CD4-positive, alpha-beta T cell treated with Interleukin-4 for 1 hour (primary cell): Measurements from ENCODE around the gene CXCL8.

Source experiments
- DNase-seq, 2 donors: peaks; one replicate each; pipeline ENCODE4 v3.0.0-alpha.2; 2020 to 2022

The CXCL8 gene

DNA sequence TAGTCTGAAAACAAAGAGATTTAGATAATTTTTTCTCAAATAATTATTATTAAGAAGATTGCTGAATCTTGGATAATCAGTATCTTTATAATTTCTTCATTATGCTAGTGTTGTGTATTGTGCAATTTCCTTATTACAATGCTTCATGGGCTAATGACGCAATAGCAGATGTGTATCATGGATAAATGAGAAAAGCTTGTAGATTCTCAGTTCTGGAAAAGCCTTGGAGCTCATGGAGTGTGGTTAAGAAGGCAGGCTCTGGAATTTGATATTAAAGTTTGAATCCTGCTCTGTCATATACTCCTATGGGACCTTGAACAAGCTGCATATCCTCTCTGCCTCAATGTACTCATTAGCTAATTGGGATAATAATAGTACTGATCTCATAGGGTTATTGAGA, 18.9 kb upstream of the CXCL8 start:
- no peak for DNase-seq

DNA sequence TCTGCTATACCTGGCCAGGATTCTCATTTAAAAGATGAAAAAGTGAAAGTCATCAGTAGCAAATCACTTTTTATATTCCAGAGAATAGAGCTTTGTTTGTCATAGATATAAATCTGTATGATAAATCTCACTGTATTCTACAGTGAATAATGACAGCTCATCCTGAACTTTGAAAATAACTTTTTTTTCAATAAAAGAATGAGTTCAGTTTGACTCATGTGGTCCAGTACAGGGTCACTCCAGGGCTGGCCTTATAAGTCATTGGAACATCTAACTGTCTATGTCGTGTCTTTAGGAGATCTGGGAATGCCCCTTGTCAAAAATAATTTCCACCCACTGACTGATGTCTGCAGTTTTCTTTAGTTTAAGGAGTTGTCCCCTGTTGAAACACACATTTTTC, 18.5 kb upstream of the CXCL8 start:
- no peak for DNase-seq

DNA sequence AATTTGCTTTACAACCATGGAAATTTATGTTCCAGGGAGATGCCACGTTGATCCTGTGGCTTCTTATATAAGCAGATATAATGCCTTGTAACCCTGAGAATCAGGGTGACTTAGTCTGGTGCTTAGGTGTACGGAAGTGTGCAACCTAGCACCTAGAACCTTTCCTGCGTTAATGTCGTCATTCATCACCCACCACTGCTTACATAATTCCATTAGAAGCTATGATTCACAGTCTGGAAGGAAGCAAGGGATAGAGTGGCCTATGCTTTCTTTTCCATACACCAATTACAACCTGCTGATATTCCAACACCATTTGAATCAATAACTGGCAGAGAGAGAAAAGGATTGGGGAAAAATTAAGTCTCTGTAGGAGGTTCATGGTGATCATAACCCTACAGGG, 17.3 kb upstream of the CXCL8 start:
- no peak for DNase-seq

DNA sequence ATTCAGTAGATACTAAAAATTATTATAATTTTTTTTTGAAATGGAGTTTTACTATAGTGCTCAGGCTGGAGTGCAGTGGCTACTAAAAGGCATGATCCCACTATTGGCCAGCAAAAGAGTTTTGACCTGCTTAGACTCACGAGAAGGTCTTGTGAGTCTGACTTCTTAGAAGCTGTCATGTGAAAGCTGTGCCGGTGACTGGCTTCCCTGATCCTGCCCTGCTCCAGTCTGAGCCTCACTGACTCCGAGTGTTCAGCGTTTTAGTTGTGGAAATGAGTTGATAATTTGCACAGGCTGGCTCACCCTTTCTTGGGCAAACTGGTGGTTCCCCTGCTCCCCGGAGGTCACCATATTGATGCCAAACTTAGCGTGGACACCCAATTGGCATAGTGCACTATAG, 16.4 kb upstream of the CXCL8 start:
- no peak for DNase-seq

DNA sequence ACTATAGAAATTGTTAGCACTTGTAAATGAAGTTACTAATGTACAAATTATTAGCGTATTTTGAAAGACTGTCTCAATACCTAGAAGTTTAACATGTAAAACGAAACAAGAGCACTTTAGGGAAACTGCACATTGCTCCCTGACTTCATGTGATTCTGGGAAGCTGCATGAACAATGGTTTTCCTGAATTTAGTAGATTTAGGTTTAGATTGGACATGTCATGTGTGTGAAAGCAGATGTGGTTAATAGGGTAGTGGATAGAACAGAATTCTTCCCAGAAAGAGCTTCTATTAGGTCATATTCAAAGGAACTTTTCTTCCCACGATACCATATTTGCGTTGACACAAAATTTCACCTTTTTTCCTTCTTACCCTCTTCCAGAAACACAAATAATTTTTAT, 14.9 kb upstream of the CXCL8 start:
- DNase-seq, result no peak

DNA sequence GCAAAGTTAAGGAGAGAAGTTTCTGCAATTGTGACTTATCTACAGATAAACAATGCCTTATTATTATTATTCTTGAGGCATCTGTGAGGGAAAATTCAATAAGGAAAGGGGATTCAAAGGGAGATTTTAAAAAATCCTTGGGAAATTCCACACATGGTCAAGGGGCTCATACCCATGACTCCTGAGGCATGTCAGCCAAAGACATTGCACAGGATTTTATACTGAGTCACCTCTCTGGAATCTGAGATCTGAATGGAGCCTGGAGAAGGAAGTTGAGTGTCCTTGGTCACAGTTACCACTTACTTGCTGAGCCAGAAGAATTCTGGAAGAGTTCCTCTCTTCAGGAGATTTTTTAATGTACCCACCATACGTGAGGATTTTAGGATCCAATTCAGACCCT, 14.4 kb upstream of the CXCL8 start:
- no peak for DNase-seq

DNA sequence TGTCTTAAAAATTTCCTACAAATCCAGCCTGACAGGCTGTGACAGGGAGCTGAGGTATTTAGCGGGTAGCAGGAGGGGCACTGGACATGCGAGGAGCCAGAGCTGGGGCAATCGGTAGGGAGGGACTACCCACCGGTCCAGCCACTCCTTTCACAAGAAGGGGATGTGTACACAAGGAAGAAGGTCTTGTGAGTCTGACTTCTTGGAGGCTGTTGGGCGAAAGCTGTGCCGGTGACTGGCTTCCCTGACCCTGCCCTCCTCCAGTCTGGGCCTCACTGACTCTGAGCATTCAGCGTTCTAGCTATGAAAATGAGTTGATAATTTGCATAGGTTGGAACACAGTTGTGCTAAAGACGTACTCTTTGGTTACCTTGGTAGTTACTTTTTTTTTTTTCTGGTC, 12.7 kb upstream of the CXCL8 start:
- no peak for DNase-seq

DNA sequence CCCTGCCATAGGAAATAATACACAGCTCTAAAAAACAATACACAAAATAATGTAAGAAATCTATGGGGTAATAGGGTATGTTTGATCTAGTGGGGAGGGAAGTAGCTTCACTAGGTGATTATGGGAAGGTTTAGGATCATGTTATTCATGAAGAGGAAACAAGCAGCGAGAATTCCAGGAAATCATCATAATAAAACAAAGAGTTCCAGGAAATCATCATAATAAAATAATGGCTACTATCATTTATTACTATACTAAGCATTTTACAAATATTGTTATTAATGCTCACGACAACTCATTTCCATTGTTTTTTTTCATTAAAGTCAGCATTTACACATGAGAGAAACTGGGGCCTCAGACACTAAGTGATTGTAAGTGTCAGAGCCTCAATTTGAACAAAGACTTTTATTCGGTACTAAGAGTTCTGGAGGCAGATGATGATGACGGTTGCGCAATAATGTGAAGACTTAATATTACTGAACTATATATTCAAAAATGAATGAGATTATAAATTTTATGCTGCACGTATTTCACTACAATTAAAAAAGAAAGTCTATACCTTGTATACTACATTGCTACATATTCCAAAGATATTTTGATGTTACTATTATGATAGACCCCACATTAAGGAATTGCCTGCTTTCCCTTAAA, 12.2 kb upstream of the CXCL8 start:
- no peak for DNase-seq

DNA sequence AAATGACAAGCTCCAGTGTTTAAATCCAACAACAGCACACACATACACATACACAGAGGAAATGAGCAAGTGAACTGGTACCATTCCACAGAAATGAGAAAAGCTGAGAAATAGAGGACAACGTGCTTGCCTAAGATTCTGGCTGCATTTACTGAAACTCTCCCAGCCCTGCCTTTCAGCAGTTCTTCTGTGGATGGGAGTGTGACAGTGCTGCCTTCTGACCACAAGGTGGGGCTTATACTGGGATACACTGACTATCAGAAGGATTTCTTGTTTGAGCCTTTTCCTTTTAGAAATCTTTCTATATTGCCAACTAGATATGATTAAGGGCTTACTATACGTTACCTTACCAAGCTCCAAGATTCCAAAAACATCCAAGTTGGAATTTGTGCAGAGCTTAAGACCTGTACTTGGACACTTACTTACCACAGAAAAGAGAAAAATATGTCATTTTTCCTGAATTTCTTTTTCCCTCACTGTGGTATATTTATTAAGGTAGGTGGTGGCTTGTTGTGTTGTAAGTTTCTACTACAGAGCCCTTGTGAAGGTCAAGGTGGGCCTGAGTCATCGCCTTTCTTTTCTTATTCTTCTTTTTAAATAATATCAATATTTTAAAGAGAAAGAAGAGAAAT, 10.7 kb upstream of the CXCL8 start:
- DNase-seq, result peak in 1 of 2 donors; percentile 33

DNA sequence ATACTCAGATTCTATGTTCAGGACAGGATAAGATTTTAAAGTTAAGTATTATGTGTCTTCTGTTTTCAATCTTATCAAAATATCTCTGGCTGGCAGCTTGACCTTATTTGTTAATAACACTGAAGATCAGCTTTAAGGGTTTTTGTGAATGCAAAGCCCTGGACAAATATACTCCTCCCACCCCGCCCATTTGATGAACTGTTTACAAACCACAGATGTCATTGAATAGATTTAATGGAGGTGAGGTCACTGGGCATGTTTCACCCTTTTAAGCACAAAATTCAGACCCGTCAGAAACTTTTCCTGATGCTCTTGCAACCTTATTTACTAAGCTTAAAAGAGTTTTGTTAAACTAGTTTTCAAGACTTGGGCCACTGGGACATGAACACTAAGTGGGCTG, 10.1 kb upstream of the CXCL8 start:
- DNase-seq, result no peak

DNA sequence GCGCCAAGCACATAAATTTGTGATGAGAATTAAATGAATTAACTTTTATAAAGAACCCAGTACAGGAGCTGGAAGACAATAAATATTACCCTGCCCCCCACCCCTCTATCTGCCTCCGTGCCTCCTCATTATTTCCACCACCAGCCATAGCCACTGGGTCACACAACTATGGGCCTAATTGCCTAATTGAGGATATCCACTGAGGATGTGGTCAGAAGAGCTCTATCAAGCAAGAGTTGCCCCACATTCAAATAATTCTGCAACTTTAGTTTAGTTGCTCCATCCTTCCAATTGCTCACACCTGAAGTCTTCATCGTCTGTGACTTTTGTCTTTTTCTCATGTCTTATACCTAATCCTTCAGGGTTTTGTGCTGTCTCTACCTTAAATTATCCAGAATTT, 9.5 kb upstream of the CXCL8 start:
- DNase-seq, result no peak

DNA sequence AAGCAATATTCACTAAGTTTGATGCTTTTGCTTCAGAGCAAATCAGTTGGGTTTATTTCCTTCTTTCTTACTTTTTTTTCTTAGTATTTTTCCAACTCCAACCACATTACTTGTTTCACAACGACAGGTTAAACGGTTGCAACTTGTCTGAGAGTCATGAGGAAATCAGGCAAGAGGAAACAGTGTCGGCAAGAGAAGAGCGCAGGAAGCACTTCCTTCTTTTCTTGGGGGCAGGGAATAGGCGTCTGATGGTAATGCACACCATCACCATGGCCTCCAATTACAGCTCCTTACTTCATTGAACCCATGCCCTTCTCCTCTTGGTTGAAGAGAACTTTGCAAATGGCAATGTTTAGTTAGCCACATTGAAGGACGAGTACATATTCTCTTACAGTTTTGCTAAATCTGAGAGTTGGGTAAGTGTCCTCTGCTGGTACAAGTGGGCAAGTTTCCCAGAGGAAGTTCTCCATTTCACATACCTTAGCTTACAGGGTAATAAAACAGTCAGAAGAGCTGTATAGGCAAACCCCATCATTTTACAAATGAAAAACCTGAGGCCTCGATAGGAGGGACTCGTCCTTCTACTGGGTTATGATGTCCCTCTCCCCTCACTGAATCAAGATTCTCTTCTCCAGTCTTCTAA, 8.3 kb upstream of the CXCL8 start:
- peak; percentile 7 to 46 for DNase-seq

DNA sequence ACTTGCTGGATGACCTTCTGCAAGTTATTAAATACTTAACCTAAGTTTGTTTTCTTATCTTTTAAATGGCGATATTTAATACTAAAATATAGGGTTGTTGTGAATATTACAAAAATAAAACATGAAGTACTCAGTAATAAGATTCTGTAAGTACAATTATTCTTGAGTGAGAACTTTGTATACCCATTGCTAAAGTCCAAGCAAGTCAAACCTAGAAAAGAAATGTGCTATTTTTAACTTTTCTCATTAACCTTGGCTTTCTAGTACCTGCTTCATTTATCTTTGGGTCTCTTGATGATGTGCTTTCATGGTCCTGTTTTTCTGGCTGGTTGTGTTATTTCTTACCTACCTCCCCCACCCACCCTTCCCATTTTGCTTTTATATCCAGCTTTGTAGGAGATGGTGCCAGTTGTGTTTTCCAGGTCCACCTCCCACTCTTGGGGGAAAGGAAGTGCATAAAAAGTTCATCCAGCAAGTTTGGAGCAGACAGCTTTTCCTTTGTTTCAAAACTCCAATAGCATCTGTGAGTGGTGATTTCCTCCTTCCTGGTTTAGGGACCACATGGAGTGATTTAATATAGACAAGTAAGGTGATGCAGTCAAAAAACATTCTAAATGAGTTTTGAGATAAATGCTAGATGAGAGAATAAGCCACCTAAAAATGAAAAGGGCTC, 7.5 kb upstream of the CXCL8 start:
- DNase-seq, result no peak

DNA sequence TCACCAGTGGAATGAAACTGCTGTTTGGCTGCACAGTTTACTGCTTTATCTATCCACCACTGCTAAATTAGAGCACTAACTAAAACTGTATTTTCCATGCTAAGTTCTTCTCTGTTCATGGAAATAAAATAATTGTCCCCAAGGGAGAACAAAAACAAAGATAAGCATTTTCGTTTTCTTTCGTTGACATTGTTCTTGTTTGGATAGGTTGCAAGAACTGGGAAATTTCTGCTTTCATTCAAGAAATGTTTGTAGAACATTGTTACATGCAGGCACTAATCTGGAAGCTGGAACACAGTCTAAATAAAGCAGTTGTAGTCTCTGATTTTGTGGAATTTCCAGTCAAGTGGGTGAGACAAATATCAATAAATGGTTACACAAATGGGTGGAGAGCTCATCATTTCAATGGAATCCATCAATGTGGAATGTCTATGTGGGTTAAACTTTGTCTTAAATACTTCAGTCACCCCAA, 5.8 kb upstream of the CXCL8 start:
- no peak for DNase-seq

DNA sequence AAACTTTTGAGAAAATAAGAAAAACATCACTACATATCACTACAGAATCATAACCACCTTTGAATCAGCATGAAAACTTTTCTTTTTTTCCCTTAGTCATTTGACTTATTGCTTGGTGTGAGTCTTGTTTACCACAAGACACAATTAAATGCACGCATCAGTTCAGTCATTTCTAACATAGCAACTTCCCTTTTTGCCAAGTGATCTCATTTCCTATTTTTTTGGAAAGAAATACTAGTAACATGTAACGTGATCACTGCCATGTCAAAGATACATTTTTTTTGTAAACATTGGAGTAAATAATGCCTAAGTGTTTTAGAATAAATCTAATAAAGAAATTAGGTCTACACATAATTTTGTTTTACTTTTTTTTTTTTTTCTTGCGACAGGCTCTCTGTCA, 5.1 kb upstream of the CXCL8 start:
- peak in 1 of 2 donors; percentile 22 for DNase-seq

DNA sequence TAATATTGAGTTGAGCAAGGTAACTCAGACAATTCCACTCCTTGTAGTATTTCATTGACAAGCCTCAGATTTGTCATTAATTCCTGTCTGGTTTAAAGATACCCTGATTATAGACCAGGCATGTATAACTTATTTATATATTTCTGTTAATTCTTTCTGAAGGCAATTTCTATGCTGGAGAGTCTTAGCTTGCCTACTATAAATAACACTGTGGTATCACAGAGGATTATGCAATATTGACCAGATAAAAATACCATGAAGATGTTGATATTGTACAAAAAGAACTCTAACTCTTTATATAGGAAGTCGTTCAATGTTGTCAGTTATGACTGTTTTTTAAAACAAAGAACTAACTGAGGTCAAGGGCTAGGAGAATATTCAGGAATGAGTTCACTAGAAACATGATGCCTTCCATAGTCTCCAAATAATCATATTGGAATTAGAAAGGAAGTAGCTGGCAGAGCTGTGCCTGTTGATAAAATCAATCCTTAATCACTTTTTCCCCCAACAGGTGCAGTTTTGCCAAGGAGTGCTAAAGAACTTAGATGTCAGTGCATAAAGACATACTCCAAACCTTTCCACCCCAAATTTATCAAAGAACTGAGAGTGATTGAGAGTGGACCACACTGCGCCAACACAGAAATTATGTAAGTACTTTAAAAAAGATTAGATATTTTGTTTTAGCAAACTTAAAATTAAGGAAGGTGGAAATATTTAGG, 821 bp downstream of the CXCL8 start:
- DNase-seq, result no peak

DNA sequence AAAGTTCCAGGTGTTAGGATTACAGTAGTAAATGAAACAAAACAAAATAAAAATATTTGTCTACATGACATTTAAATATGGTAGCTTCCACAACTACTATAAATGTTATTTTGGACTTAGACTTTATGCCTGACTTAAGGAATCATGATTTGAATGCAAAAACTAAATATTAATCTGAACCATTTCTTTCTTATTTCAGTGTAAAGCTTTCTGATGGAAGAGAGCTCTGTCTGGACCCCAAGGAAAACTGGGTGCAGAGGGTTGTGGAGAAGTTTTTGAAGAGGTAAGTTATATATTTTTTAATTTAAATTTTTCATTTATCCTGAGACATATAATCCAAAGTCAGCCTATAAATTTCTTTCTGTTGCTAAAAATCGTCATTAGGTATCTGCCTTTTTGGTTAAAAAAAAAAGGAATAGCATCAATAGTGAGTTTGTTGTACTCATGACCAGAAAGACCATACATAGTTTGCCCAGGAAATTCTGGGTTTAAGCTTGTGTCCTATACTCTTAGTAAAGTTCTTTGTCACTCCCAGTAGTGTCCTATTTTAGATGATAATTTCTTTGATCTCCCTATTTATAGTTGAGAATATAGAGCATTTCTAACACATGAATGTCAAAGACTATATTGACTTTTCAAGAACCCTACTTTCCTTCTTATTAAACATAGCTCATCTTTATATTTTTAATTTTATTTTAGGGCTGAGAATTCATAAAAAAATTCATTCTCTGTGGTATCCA, 1.6 kb downstream of the CXCL8 start:
- DNase-seq, result no peak

DNA sequence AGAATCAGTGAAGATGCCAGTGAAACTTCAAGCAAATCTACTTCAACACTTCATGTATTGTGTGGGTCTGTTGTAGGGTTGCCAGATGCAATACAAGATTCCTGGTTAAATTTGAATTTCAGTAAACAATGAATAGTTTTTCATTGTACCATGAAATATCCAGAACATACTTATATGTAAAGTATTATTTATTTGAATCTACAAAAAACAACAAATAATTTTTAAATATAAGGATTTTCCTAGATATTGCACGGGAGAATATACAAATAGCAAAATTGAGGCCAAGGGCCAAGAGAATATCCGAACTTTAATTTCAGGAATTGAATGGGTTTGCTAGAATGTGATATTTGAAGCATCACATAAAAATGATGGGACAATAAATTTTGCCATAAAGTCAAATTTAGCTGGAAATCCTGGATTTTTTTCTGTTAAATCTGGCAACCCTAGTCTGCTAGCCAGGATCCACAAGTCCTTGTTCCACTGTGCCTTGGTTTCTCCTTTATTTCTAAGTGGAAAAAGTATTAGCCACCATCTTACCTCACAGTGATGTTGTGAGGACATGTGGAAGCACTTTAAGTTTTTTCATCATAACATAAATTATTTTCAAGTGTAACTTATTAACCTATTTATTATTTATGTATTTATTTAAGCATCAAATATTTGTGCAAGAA, 2.3 kb downstream of the CXCL8 start:
- no peak for DNase-seq

DNA sequence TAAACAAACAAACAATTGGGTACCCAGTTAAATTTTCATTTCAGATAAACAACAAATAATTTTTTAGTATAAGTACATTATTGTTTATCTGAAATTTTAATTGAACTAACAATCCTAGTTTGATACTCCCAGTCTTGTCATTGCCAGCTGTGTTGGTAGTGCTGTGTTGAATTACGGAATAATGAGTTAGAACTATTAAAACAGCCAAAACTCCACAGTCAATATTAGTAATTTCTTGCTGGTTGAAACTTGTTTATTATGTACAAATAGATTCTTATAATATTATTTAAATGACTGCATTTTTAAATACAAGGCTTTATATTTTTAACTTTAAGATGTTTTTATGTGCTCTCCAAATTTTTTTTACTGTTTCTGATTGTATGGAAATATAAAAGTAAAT, 2.9 kb downstream of the CXCL8 start:
- DNase-seq, result no peak

DNA sequence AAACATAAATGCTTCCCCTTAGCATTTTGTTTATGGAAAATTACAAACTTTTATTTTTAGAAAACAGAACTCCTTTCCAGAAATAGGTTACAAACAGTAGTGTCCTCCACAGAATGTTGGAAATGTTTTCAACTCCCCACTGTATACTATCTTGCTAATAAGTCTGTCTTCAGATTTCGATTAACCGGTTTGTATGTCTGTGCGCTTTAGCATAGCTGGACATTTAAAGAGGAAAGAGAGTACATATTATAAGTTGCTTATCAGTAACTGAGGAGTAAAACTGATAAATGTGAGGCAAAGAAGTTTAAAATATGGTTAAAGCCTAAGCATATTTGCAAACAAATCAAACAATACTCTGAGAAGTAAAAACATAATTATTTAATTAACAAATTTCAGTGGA, 3.4 kb downstream of the CXCL8 start:
- no peak for DNase-seq

DNA sequence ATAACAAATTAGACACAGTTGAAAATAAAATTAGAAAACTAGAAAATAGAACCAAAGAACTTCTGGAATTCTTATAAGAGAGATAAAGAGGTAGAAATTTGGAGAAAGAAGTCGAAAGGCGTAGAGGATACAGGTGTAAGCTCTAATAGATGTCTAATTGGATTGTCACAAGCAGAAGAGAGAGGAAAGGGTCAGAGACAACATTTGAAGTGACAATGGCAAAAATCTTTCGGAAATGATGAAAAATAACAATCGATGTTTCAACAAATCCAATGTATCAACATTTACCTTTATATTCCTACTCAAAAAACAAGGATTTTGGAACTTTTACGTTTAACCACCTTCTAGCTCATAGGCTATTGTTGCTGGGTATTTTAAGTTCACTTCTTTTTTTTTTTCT, 3.8 kb downstream of the CXCL8 start:
- no peak for DNase-seq

DNA sequence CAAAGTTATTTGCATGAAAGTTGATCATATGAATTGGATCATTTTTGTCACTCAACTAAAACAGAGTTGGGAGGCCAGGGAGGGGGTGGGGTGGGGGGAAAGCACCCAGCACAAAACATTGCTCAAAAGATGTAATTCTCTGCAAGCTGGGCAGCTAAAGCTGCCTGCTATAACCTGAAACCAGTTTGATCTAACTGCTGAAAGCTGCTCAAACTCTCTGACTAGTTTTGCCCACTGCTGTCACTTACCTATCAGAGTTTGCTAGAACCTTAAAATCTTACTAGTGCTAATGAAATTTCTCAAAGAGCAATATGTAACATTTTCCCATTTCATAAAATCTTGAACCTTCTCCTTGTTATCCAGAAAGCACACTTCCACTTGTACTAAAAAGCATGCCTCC, 10.4 kb downstream of the CXCL8 start:
- no peak for DNase-seq
